Endothelial cell of hepatic sinusoid (primary cell): ENCODE results near the gene BEST3.

Source experiments
- in situ Hi-C: cut with HindIII; loops from 2 replicates; pipeline ENCODE4 v1.10.0; 2017; ENCODE audit warnings: low sequenced_read_pairs

The BEST3 gene

GRCh38 chr12:69698769-69699540, at the start of gene BEST3:
BEST3 (minus strand) TSS chr12:69699303; CDS start chr12:69697798, 1,505 bp downstream.
- in situ Hi-C loops: no loop called here

- in situ Hi-C loops: no loop called here
Measured at GRCh38 chr12:69744109-69744508, 45.0 kb upstream of the BEST3 start.

GRCh38 chr12:69739287-69740191, 40.4 kb upstream of the BEST3 start:
- in situ Hi-C loops: no loop called here

- in situ Hi-C loops: no loop called here
Measured at GRCh38 chr12:69738351-69739286, 39.5 kb upstream of the BEST3 start, which contains the start of gene RAB3IP. RAB3IP (plus strand) TSS chr12:69738860; CDS start chr12:69755409, 16,549 bp downstream.

GRCh38 chr12:69733638-69734037, 34.5 kb upstream of the BEST3 start:
- in situ Hi-C loops: no loop called here

GRCh38 chr12:69732088-69732487, 33.0 kb upstream of the BEST3 start:
- in situ Hi-C loops: no loop called here

- in situ Hi-C loops: no loop called here
Measured at GRCh38 chr12:69726922-69727321, 27.8 kb upstream of the BEST3 start.

- in situ Hi-C loops: no loop called here
Measured at GRCh38 chr12:69720750-69721149, 21.6 kb upstream of the BEST3 start.

GRCh38 chr12:69719336-69720316, 20.5 kb upstream of the BEST3 start:
- in situ Hi-C loops: no loop called here

- in situ Hi-C loops: no loop called here
Measured at GRCh38 chr12:69714542-69714941, 15.4 kb upstream of the BEST3 start.

GRCh38 chr12:69712826-69713225, 13.7 kb upstream of the BEST3 start:
- in situ Hi-C loops: no loop called here

GRCh38 chr12:69708649-69709048, 9.5 kb upstream of the BEST3 start:
- in situ Hi-C loops: no loop called here

- in situ Hi-C loops: no loop called here
Measured at GRCh38 chr12:69704357-69704756, 5.3 kb upstream of the BEST3 start.

- in situ Hi-C loops: no loop called here
Measured at GRCh38 chr12:69703146-69703642, 4.1 kb upstream of the BEST3 start.

- in situ Hi-C loops: no loop called here
Measured at GRCh38 chr12:69701826-69702225, 2.7 kb upstream of the BEST3 start.

GRCh38 chr12:69698054-69698453, 1.0 kb downstream of the BEST3 start:
- in situ Hi-C loops: no loop called here

GRCh38 chr12:69694123-69694522, 5.0 kb downstream of the BEST3 start:
- in situ Hi-C loops: no loop called here

GRCh38 chr12:69689638-69690037, 9.5 kb downstream of the BEST3 start:
- in situ Hi-C loops: no loop called here
